Esophagus squamous epithelium (tissue), 4 donors: ENCODE data around the gene PADI4.

Experiments
- CTCF ChIP-seq, 6 experiments: fragments of 450-650 bp in 4 of 6; fragments of 200-600 bp in 2 of 6; sonication (generic) in 2 of 6; IDR thresholded peaks; one replicate each; pipeline ENCODE4 v1.5.1; 2016 to 2019; ENCODE audit warnings: antibody characterized with exemption in 6 of 6, mild to moderate bottlenecking in 4 of 6, moderate library complexity in 4 of 6
- POLR2A ChIP-seq, 4 donors: fragments of 450-650 bp; IDR thresholded peaks; one replicate each; pipeline ENCODE4 v1.6.1; 2017; ENCODE audit warnings: antibody characterized with exemption in 4 of 4, mild to moderate bottlenecking in 4 of 4, moderate library complexity in 3 of 4

GRCh38 chr1:17348593-17349234 lies 40.7 kb downstream of the PADI4 start:
- TF ChIP-seq CTCF (IDR thresholded peaks at IDR 0.05) (no peak), POLR2A (IDR thresholded peaks at IDR 0.05) (no peak)
